Panc1 (cell line): ENCODE results near the gene ZDHHC1. TPM values are rescaled to one million over a fixed set of nuclear protein-coding genes. Genes with fewer than 3 reads are reported as not detected.

Experiments
- ATAC-seq: fragments of 200-7000 bp; cut with Tn5 transposase; 2 replicates; pipeline ENCODE4 v1.9.1; 2020; ENCODE audit warnings: mild to moderate bottlenecking, moderate library complexity
- BruUV-seq: library from RNA; stranded (reverse); fragments of 400-500 nt; replicated peaks from 2 replicates; lab custom pipeline; 2021; lab: Mats Ljungman, UMichigan
- CTCF ChIA-PET: fragments of 300-600 bp; sonication (Branson Sonifier 250); formaldehyde crosslinking; loops from one replicate; lab custom pipeline; 2022; ENCODE audit warnings: antibody characterized with exemption; lab: Charles Lee
- POLR2A ChIA-PET: fragments of 300-600 bp; sonication (Branson Sonifier 250); formaldehyde crosslinking; loops from one replicate; lab custom pipeline; 2022; ENCODE audit warnings: antibody characterized with exemption; lab: Charles Lee
- DNase-seq: peaks from one replicate; pipeline ENCODE4 v3.0.0-alpha.2; 2010; ENCODE audit warnings: low read depth, low spot score
- H3K27ac ChIP-seq: 2 replicates; pipeline ENCODE4 v1.5.1; 2011; ENCODE audit warnings: mild to moderate bottlenecking, low read length, inconsistent platforms
- H3K27me3 ChIP-seq: fragments of 200-500 bp; sonication (Bioruptor generic); 2 replicates; pipeline ENCODE4 v1.6.0; 2014; ENCODE audit warnings: low read length, inconsistent platforms; ENCODE audit not compliant: control insufficient read depth, insufficient read depth
- H3K36me3 ChIP-seq: fragments of 200-500 bp; sonication (Bioruptor generic); 2 replicates; pipeline ENCODE4 v1.5.1; 2014; ENCODE audit warnings: inconsistent platforms, mild to moderate bottlenecking, low read length, moderate library complexity; ENCODE audit not compliant: control insufficient read depth, insufficient read depth
- H3K4me1 ChIP-seq: 2 replicates; pipeline ENCODE4 v1.5.1; 2011; ENCODE audit warnings: inconsistent platforms, mild to moderate bottlenecking, low read length, moderate library complexity; ENCODE audit not compliant: control insufficient read depth, insufficient read depth
- H3K4me3 ChIP-seq, 2 experiments: 2 replicates each; pipeline ENCODE4 v1.5.1; 2011 to 2012; ENCODE audit warnings: low read depth in 2 of 2, low read length in 2 of 2, mild to moderate bottlenecking in 2 of 2, inconsistent platforms in 1 of 2, moderate library complexity in 1 of 2
- H3K9me3 ChIP-seq: fragments of 200-500 bp; sonication (Bioruptor generic); 2 replicates; pipeline ENCODE4 v1.5.1; 2014; ENCODE audit warnings: low read depth, mild to moderate bottlenecking, inconsistent platforms, low read length, moderate library complexity; ENCODE audit not compliant: control insufficient read depth, insufficient read depth
- POLR2AphosphoS5 ChIP-seq: IDR thresholded peaks from 2 replicates; pipeline ENCODE4 v1.6.1; 2012; ENCODE audit warnings: mild to moderate bottlenecking, low read depth, low read length, moderate library complexity
- SIN3A ChIP-seq: IDR thresholded peaks from 2 replicates; pipeline ENCODE4 v1.6.1; 2012; ENCODE audit warnings: low read depth, mild to moderate bottlenecking, low read length, moderate library complexity, borderline replicate concordance; ENCODE audit not compliant: insufficient read depth
- TCF7L2 ChIP-seq: IDR thresholded peaks from 2 replicates; pipeline ENCODE4 v1.6.1; 2011; ENCODE audit warnings: mild to moderate bottlenecking, low read depth, low read length, inconsistent platforms
- in situ Hi-C: cut with HindIII; loops from 2 replicates; pipeline ENCODE4 v1.10.0; 2016; ENCODE audit warnings: low sequenced_read_pairs, low pct_unique_long_range_greater_than_20kb
- intact Hi-C: fragments of 100-400 bp; cut with micrococcal nuclease; formaldehyde crosslinking; loops from one replicate; pipeline ENCODE4 v1.10.0; 2022; ENCODE audit not compliant: unreplicated experiment
- total RNA-seq: library from RNA; stranded (reverse); gene quantifications from one replicate; pipeline ENCODE4 v1.2.1, GENCODE V29; 2021; ENCODE audit not compliant: unreplicated experiment
- TF ChIP-seq, protein P1 (sequence below), 2 experiments: IDR thresholded peaks; 2 replicates each; pipeline ENCODE4 v1.6.1; 2011 to 2012; ENCODE audit warnings: low read depth in 2 of 2, control low read depth in 1 of 2, low read length in 1 of 2, mild to moderate bottlenecking in 1 of 2, moderate library complexity in 1 of 2; ENCODE audit not compliant: insufficient read depth in 1 of 2
- TF ChIP-seq, protein P2 (sequence below): fragments of 450-650 bp; IDR thresholded peaks from 2 replicates; pipeline ENCODE4 v1.5.1; 2017; ENCODE audit warnings: mild to moderate bottlenecking

Gene ZDHHC1
- total RNA-seq, 1 experiment from 2014 or later = 7.8 TPM

DNA sequence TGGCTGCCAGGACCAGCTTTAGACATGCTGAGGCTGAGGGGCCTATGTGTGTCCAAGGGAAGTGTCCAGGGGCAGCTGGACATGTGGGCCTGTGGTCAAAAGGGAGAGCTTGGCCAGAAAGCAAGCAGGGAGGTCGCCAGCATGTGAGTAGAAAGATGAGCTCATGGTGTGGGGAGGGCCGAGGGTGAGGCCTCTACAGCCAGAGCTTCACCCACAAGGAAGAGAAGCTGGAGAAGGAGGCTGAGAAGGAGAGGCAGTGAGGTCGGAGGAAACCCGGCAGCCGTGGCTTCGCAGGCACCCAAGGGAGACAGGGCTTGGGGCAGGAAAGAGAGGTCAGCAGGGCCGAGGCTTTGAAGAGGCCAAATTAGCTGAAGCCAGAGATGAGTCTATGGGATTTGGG, 10.7 kb upstream of the ZDHHC1 start:
- BruUV-seq = no TSS peak
- Histone ChIP-seq H3K9me3 (no peaks in the 10 kb centered on the region), H3K27me3 (no peaks in the 10 kb centered on the region; the same call in 1 of the 2 replicates), H3K36me3 (no peaks in the 10 kb centered on the region), H3K4me1 (peaks cover 2% of the 10 kb centered on the region; the same call in 1 of the 2 replicates), H3K4me3 (no peak overlapping the region), H3K27ac (no peak overlapping the region)
- CTCF ChIA-PET = interaction anchor here (0.6 to 1.6 kb wide), 4 partner anchors 21 to 657 kb away, joined by 4 to 9 read pairs (median 6); partner anchors contain the start of gene ATP6V0D1
- in situ Hi-C loops = no loop called here
- ATAC-seq (no peak), DNase-seq (no peak)
- intact Hi-C loops = no loop called here
- TF ChIP-seq, protein P1, sequence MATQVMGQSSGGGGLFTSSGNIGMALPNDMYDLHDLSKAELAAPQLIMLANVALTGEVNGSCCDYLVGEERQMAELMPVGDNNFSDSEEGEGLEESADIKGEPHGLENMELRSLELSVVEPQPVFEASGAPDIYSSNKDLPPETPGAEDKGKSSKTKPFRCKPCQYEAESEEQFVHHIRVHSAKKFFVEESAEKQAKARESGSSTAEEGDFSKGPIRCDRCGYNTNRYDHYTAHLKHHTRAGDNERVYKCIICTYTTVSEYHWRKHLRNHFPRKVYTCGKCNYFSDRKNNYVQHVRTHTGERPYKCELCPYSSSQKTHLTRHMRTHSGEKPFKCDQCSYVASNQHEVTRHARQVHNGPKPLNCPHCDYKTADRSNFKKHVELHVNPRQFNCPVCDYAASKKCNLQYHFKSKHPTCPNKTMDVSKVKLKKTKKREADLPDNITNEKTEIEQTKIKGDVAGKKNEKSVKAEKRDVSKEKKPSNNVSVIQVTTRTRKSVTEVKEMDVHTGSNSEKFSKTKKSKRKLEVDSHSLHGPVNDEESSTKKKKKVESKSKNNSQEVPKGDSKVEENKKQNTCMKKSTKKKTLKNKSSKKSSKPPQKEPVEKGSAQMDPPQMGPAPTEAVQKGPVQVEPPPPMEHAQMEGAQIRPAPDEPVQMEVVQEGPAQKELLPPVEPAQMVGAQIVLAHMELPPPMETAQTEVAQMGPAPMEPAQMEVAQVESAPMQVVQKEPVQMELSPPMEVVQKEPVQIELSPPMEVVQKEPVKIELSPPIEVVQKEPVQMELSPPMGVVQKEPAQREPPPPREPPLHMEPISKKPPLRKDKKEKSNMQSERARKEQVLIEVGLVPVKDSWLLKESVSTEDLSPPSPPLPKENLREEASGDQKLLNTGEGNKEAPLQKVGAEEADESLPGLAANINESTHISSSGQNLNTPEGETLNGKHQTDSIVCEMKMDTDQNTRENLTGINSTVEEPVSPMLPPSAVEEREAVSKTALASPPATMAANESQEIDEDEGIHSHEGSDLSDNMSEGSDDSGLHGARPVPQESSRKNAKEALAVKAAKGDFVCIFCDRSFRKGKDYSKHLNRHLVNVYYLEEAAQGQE (IDR thresholded peaks at IDR 0.05; ENCODE audit: insufficient read depth in 1 of 2, low read depth in 2 of 2, low read length in 1 of 2) = no peak
- TF ChIP-seq TCF7L2 (no peak), POLR2AphosphoS5 (no peak), SIN3A (no peak)
- TF ChIP-seq, protein P2, sequence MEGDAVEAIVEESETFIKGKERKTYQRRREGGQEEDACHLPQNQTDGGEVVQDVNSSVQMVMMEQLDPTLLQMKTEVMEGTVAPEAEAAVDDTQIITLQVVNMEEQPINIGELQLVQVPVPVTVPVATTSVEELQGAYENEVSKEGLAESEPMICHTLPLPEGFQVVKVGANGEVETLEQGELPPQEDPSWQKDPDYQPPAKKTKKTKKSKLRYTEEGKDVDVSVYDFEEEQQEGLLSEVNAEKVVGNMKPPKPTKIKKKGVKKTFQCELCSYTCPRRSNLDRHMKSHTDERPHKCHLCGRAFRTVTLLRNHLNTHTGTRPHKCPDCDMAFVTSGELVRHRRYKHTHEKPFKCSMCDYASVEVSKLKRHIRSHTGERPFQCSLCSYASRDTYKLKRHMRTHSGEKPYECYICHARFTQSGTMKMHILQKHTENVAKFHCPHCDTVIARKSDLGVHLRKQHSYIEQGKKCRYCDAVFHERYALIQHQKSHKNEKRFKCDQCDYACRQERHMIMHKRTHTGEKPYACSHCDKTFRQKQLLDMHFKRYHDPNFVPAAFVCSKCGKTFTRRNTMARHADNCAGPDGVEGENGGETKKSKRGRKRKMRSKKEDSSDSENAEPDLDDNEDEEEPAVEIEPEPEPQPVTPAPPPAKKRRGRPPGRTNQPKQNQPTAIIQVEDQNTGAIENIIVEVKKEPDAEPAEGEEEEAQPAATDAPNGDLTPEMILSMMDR = no peak
- POLR2A ChIA-PET = no interaction called here

DNA sequence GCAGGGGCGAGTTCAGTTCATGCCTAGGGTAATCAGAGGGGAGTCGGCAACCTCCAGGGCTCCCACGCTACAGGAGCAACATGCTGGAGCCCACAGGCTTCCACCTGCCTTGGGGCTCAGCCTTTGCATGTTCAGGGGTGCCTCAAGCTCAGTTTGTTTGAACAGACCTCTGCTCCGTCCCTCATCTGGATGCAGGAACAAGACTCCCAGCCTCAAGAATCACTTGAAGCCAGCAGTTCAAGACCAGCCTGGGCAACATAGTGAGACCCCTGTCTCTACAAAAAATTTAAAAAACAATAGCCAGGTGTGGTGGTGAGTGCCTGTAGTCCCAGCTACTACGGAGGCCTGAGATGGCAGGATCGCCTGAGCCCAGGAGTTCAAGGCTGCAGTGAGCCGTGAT, 9.7 kb upstream of the ZDHHC1 start:
- in situ Hi-C loops = no loop called here
- ChIA-PET POLR2A (no interaction called here), CTCF (no interaction called here)
- Histone ChIP-seq H3K4me1 (no peaks in the 10 kb centered on the region), H3K36me3 (no peaks in the 10 kb centered on the region), H3K9me3 (no peaks in the 10 kb centered on the region), H3K27ac (no peak overlapping the region), H3K27me3 (no peaks in the 10 kb centered on the region; the same call in 1 of the 2 replicates), H3K4me3 (no peak overlapping the region)
- DNase-seq (no peak), ATAC-seq (no peak)
- intact Hi-C loops = no loop called here
- no peak for TF ChIP-seq SIN3A
- TF ChIP-seq, protein P1 (IDR thresholded peaks at IDR 0.05; ENCODE audit: insufficient read depth in 1 of 2, low read depth in 2 of 2, low read length in 1 of 2) = no peak
- TF ChIP-seq TCF7L2 = no peak
- no peak for TF ChIP-seq POLR2AphosphoS5
- TF ChIP-seq, protein P2 = no peak
- BruUV-seq = no TSS peak
